Thymus (tissue), 11 donors: Measurements from ENCODE around the gene TUT1. TPM values are rescaled to one million over a fixed set of nuclear protein-coding genes. Genes with fewer than 3 reads are reported as not detected.

Experiments used
- DNase-seq, 9 donors: peaks; one replicate each; pipeline ENCODE4 v3.0.0-alpha.2; 2013; ENCODE audit warnings: low spot score in 9 of 9, low read depth in 6 of 9, missing footprints in 1 of 9
- H3K27ac ChIP-seq, 2 donors: one replicate each; pipeline ENCODE4 v1.5.1; 2013; ENCODE audit warnings: control low read depth in 1 of 2, low read depth in 1 of 2, low read length in 1 of 2, mild to moderate bottlenecking in 1 of 2, moderate library complexity in 1 of 2
- H3K27me3 ChIP-seq, 2 donors: one replicate each; pipeline ENCODE4 v1.5.1; 2013; ENCODE audit warnings: low read length in 1 of 2; ENCODE audit not compliant: control insufficient read depth in 2 of 2, insufficient read depth in 1 of 2
- H3K36me3 ChIP-seq, 2 donors: one replicate each; pipeline ENCODE4 v1.5.1; 2013; ENCODE audit warnings: low read length in 1 of 2, mild to moderate bottlenecking in 1 of 2, moderate library complexity in 1 of 2; ENCODE audit not compliant: control insufficient read depth in 2 of 2, insufficient read depth in 2 of 2
- H3K4me1 ChIP-seq, 2 donors: one replicate each; pipeline ENCODE4 v1.5.1; 2013; ENCODE audit warnings: low read length in 2 of 2; ENCODE audit not compliant: control insufficient read depth in 2 of 2, insufficient read depth in 2 of 2
- H3K4me3 ChIP-seq, 2 donors: one replicate each; pipeline ENCODE4 v1.5.1; 2013; ENCODE audit warnings: low read length in 2 of 2, control low read depth in 1 of 2, mild to moderate bottlenecking in 1 of 2
- H3K9me3 ChIP-seq, 2 donors: one replicate each; pipeline ENCODE4 v1.5.1; 2013; ENCODE audit warnings: low read length in 1 of 2, mild to moderate bottlenecking in 1 of 2; ENCODE audit not compliant: control insufficient read depth in 2 of 2, insufficient read depth in 1 of 2
- WGBS: extraction: QIAGEN DNeasy Blood & Tissue Kit; methylation state at CpG from one replicate; pipeline ENCODE4 v1.1.7; 2013; 5-methylcytosine and 5-hydroxymethylcytosine counted together
- polyA plus RNA-seq: library from polyadenylated mRNA; stranded (reverse); fragments of 200-250 nt; gene quantifications from one replicate; pipeline ENCODE4 v1.2.3, GENCODE V29; 2013
- total RNA-seq: library from RNA; stranded (reverse); fragments of 120-200 nt; gene quantifications from one replicate; pipeline ENCODE4 v1.2.4, GENCODE V29; 2013
- donor health status: healthy.

TUT1 gene
- total and polyA plus RNA-seq, 2 donors, result 7.8 to 25.3 TPM

DNA sequence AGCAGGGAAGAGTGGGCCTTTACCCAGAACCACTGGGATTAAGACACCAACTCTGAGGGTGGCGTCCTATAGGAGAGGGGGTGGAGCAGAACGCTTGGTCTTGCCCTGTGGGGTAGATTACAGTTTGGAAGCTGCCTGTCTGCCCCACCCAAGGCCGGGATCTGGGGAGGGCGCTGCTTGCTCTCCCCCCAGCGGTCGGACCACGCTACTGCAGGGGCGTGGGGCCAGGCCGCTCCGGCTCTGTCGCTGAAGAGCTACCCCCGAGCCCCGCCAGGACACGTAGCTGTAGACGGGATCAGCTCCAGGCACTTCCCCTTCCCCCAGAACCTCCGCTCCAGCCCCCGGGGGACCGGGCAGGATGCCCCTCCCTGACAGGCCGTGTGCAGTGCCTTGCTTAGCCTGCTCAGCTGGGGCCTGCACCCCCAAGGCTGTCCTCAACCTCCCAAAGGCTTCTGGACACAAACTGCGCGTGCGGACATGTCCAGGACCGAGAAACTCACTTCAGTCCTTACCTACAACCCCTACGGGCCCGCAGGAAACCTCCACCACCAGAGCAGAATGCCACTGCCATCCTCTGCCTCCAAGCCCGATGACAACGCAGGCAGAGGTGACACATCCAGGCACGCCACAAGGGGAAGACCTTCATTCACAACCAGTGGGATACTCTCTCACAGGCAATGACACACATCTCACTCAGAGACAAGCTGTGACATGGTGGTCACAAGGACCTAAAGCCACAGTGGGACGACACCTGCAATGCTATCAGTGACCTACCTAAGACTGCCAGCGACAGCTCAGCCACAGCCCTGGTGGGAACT is 48.4 kb downstream of the TUT1 start:
- H3K36me3 ChIP-seq, result no peaks in the 10 kb centered on the region
- DNase-seq, result peak in 3 of 9 donors; percentile 62 to 73 (median 63)
- H3K9me3 ChIP-seq, result peaks cover 0 to 6% of the 10 kb centered on the region in 2 donors
- H3K27ac ChIP-seq, result peak overlapping the region; percentile 57 to 70
- 25% methylated on average over 30 of the region's 30 CpGs for WGBS
- no peak overlapping the region for H3K4me3 ChIP-seq
- peaks cover 3 to 65% of the 10 kb centered on the region in 2 donors for H3K4me1 ChIP-seq
- peaks cover 40 to 57% of the 10 kb centered on the region in 2 donors for H3K27me3 ChIP-seq

DNA sequence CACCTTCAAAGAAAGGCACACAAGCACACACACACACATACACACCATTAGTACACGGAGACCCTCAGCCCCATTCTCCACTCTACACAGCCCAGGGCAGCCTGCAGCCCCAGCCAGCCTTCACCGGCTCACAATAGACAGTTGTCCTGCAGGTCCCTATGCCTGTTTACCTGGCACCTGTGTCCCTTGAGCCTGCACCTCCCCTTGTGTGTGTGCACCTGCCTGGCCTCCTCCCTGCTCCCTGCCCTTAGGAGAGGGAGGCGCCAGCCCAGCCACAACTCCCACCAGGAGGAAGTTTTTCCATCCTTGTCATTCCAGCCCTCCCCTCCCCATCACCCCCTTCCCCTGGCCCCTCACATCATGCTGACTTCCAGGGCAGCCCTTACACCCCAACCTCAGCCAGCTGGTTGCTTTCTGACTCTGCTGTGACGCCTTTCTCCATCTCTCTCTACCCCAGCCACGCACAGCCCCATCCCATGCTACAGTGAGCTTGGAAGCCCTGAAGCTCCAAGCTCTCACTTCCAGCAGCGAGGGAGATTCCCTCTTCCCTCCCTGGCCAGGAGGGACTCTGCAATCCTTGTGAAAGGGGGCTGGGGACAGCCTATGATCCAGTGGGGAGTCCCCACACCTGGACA is 49.1 kb downstream of the TUT1 start:
- H3K36me3 ChIP-seq, result no peaks in the 10 kb centered on the region
- H3K27ac ChIP-seq, result peak overlapping the region; percentile 46 to 70
- H3K27me3 ChIP-seq, result peaks cover 33 to 50% of the 10 kb centered on the region in 2 donors
- 91% methylated on average over 6 of the region's 6 CpGs for WGBS
- H3K4me1 ChIP-seq, result peaks cover 3 to 59% of the 10 kb centered on the region in 2 donors
- no peak for DNase-seq
- H3K4me3 ChIP-seq, result no peak overlapping the region
- peaks cover 0 to 6% of the 10 kb centered on the region in 2 donors for H3K9me3 ChIP-seq

DNA sequence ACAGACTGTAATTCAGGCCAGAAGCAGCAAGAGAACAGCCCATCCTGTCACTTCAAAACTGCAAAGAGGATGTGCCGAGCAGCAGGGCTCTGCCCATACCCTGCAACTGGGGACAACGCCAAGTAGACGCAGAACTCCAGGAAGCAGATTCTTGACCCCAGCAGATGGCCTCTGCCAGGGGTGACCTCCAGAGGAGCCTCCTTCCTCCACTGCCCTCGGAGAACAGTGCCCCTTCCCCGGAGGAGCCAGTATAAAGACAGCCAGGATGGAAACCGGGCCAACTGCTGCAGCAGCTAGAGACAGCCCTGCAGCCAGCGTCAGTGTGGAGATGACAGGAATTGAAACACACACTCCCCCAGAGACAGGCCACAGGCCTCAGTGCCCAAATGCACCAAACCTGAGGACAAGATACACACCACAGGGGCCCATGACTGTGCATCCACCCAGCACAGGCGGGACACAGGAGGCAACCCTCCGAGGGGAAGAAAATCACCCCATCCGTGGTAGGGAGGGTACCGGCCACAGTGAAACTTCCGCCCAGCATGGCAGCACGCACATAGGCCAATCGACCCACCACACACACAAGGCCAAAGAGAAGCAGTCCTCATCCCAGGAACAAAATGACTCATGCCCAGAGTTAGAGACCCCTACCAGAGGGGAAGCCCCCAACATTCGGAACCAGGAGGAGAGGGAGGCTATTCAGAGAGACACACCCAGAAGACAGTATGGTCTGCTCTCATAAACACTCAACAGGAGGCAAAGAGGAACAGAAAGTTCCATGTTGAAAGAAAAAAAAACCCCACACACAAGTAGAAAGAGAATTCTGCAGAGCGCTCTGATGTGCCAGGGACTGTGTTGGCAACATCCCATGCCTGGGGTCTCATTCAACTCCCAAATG is 50.3 kb downstream of the TUT1 start:
- peaks cover 0 to 6% of the 10 kb centered on the region in 2 donors for H3K9me3 ChIP-seq
- 92% methylated on average over 16 of the region's 16 CpGs for WGBS
- no peak overlapping the region for H3K4me3 ChIP-seq
- peaks cover 21 to 38% of the 10 kb centered on the region in 2 donors for H3K27me3 ChIP-seq
- H3K36me3 ChIP-seq, result no peaks in the 10 kb centered on the region
- DNase-seq, result peak in 1 of 9 donors; percentile 17
- peaks cover 0 to 51% of the 10 kb centered on the region in 2 donors for H3K4me1 ChIP-seq
- peak overlapping the region; percentile 0 to 51 for H3K27ac ChIP-seq

DNA sequence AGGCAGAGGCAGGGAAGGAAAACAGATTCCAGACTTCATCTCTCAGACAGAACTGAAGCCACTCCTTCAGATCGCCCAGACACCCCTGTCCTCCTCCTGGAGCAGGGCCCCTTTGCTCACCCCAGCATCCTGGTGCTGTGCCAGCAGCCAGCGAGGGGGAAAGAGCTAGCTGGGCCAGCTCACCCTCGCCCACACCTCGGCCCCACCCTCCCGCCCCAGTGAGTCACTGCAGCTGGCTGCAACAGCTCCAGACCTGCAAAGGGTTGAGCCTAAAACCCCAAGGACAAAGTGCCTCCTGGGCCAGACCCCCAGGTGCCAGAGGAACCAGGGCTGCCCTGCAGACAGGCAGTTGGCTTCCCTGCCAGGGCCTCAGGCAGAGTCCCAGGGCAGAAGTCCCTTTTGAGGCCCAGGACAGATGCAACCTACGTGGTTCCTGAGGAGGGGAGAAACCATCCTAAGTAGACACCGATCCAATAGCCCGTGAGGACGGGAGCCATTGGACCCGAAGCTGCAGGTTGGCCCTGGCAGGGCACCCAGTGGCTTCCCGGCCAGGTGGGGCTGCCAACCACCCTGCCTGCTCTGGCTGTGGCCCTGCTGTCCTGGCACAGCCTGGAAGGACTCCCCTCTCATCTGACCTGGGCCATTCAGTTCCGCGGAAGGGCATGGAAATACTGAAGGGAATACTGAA is 51.9 kb downstream of the TUT1 start:
- no peak overlapping the region for H3K27ac ChIP-seq
- H3K4me3 ChIP-seq, result no peak overlapping the region
- DNase-seq, result no peak
- H3K4me1 ChIP-seq, result peaks cover 0 to 37% of the 10 kb centered on the region in 2 donors
- WGBS, result 61% methylated on average over 13 of the region's 13 CpGs
- no peaks in the 10 kb centered on the region for H3K36me3 ChIP-seq
- peaks cover 0 to 6% of the 10 kb centered on the region in 2 donors for H3K9me3 ChIP-seq
- peaks cover 5 to 21% of the 10 kb centered on the region in 2 donors for H3K27me3 ChIP-seq

DNA sequence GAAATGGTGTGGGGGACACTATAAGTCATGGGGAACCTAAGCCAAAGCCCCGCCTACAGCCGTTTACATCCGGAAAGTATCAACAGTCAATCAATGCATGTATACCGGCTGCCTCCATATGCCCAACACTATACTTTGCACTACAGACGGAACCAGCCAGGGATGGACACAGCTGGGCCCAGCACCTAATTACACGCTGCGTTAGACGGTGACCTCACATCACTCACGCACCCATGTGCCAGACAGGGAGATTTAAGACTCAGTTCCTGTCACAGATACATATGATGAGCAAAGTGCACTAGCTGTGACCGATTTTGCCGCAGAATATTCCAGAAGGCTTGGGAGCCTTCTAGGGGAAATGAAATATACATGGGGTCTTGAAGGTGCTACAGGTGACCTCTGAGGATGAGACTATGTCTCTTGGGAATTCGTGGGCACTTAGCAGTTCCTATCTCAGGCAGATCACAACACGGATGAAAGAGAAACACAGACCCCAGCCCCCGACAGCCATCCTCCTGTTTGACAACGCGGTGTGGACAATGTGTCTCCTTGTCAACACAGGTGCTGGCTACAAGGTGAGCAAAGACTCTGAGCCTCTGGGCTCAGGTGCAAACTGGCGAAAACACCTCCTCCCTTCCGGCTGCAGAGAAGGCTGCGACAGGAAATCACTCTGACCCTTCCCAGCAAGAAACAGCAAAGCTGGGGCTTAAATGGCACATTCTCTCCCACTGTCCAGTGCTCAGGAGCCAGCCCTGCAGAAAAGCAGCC is 52.7 kb downstream of the TUT1 start:
- Histone ChIP-seq H3K27me3 (peaks cover 0 to 14% of the 10 kb centered on the region in 2 donors), H3K9me3 (peaks cover 0 to 6% of the 10 kb centered on the region in 2 donors), H3K4me3 (no peak overlapping the region), H3K4me1 (peaks cover 0 to 37% of the 10 kb centered on the region in 2 donors), H3K36me3 (no peaks in the 10 kb centered on the region), H3K27ac (no peak overlapping the region)
- 94% methylated on average over 19 of the region's 19 CpGs for WGBS
- no peak for DNase-seq

DNA sequence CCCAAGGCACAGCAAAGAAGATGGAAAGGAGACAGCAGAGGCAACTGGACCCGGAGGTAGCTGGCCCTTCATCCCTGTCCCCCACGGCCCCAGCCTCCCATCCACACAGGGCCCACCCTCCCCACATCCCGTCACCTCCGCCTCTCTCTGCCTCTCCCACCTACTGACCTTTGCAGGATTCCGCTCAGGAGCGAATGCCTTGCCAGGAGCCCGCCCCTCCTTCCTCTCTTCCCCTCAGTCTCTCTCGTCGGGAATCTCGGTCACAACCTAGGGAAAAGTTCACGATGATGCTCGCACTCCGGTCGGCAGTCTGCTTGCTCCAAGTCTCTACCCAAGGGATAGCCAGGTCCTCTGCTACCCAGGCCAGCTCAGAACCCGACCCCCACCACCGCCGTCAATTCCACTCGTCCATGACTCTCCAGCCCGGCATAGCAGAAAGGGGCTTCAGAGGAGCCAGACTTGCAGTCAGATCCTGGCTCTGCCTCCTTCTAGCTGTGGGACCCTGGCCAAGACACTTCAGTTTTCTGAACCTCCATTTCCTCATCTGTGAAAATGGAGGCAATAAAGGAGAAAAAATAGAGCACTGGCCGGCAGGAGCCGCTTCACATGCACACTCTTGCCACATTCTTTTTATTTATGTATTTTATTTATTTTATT is 54.9 kb downstream of the TUT1 start:
- 97% methylated on average over 21 of the region's 21 CpGs for WGBS
- no peak overlapping the region for H3K4me3 ChIP-seq
- H3K27ac ChIP-seq, result no peak overlapping the region
- no peaks in the 10 kb centered on the region for H3K36me3 ChIP-seq
- no peak for DNase-seq
- H3K27me3 ChIP-seq, result no peaks in the 10 kb centered on the region
- no peaks in the 10 kb centered on the region for H3K9me3 ChIP-seq
- peaks cover 0 to 19% of the 10 kb centered on the region in 2 donors for H3K4me1 ChIP-seq

DNA sequence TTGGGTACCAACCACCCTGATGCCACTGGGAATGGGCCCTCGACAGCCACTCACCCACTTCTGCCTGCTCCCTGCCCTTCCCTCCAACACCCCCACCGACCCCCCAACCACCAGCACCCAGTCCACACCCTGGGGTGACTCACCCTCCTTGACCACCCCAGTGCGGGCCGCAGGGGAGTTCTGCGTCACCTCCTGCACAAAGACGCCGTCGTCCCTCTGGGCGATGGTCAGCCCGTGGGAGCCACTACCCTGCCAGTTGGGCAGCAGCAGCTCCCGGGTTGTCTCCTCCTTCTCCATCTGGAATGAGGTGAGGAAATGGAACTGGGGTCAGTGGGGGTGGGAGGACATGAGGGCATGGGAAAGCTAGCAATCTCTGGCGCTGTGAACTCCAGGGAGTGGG is 55.5 kb downstream of the TUT1 start:
- no peaks in the 10 kb centered on the region for H3K9me3 ChIP-seq
- no peak overlapping the region for H3K4me3 ChIP-seq
- no peaks in the 10 kb centered on the region for H3K36me3 ChIP-seq
- WGBS, result 97% methylated on average over 12 of the region's 12 CpGs
- no peak for DNase-seq
- H3K27ac ChIP-seq, result no peak overlapping the region
- H3K4me1 ChIP-seq, result peaks cover 0 to 13% of the 10 kb centered on the region in 2 donors
- H3K27me3 ChIP-seq, result no peaks in the 10 kb centered on the region
